ENCODE data around the gene MAP2. TPM values are rescaled to one million over a fixed set of nuclear protein-coding genes. Genes with fewer than 3 reads are reported as not detected.

MAP2 gene
- total and polyA plus RNA-seq, 2 donors (not counting 1 experiment from before 2014, with no cell fraction given) = 1.8 to 3.0 TPM

DNA sequence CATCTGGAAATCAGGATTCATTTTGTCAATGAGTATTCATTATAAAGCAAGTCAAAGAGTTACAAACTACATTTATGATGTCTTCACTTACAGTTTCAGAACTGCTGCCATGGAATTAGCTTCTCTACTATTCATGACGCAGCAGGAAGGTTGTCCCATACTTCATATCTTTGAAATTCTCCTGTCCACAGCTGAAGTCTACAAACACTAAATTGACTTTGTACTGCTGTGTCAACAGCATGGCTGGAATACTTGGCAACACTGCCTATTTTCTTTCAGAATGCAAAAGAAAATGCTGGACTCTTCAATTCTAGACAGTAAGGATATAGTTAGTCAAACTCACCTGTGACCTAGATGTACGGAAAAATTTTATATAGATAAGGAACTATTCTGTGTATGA is 303.2 kb downstream of the MAP2 start:
- DNase-seq = no peak
- no peaks in the 10 kb centered on the region for H3K4me1 ChIP-seq (ENCODE audit: control insufficient read depth in 2 of 2, insufficient read depth in 2 of 2, low read length in 2 of 2)
- TF ChIP-seq, protein P1, sequence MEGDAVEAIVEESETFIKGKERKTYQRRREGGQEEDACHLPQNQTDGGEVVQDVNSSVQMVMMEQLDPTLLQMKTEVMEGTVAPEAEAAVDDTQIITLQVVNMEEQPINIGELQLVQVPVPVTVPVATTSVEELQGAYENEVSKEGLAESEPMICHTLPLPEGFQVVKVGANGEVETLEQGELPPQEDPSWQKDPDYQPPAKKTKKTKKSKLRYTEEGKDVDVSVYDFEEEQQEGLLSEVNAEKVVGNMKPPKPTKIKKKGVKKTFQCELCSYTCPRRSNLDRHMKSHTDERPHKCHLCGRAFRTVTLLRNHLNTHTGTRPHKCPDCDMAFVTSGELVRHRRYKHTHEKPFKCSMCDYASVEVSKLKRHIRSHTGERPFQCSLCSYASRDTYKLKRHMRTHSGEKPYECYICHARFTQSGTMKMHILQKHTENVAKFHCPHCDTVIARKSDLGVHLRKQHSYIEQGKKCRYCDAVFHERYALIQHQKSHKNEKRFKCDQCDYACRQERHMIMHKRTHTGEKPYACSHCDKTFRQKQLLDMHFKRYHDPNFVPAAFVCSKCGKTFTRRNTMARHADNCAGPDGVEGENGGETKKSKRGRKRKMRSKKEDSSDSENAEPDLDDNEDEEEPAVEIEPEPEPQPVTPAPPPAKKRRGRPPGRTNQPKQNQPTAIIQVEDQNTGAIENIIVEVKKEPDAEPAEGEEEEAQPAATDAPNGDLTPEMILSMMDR (IDR thresholded peaks at IDR 0.05) = no peak
- TF ChIP-seq EZH2 (IDR thresholded peaks at IDR 0.05; ENCODE audit: borderline replicate concordance, insufficient read depth, low read depth, low read length, poor library complexity, severe bottlenecking) = no peak
- H3K4me3 ChIP-seq (ENCODE audit: control extremely low read depth in 1 of 5, extremely low read depth in 1 of 5, insufficient read depth in 1 of 5, low read depth in 2 of 5, low read length in 4 of 5) = no peak overlapping the region
- 100% methylated on average over 1 of the region's 2 CpGs for WGBS (ENCODE audit: insufficient coverage)
- intact Hi-C loops (cut with micrococcal nuclease) = no loop called here
- no peak overlapping the region for H2AFZ ChIP-seq (ENCODE audit: insufficient read depth, low read depth, low read length, poor library complexity, severe bottlenecking)
- Mint-ChIP-seq H3K9me3 (ENCODE audit: insufficient read depth) (no peaks in the 10 kb centered on the region), H3K27ac (no peak overlapping the region), H3K27me3 (no peaks in the 10 kb centered on the region), H3K4me3 (no peak overlapping the region), H3K4me1 (no peaks in the 10 kb centered on the region)
- H4K20me1 ChIP-seq (ENCODE audit: control insufficient read depth, insufficient read depth, low read length, poor library complexity, severe bottlenecking) = no peaks in the 10 kb centered on the region
- no peaks in the 10 kb centered on the region for H3K36me3 ChIP-seq (replicated peaks in 1 of 2; ENCODE audit: control extremely low read depth in 1 of 2, control insufficient read depth in 1 of 2, extremely low read depth in 1 of 2, insufficient read depth in 2 of 2, low read length in 1 of 2)
- no peak overlapping the region for H3K9ac ChIP-seq (ENCODE audit: low read length)
- ATAC-seq (ENCODE audit: low read depth) = no peak
- POLR2A ChIA-PET = no interaction called here
- CTCF ChIA-PET = no interaction called here
- no peak overlapping the region for H3K4me2 ChIP-seq (replicated peaks; ENCODE audit: low read depth, low read length, poor library complexity, severe bottlenecking)
- no peaks in the 10 kb centered on the region for H3K79me2 ChIP-seq (ENCODE audit: control insufficient read depth, insufficient read depth, low read length)
- H3K9me3 ChIP-seq (ENCODE audit: control extremely low read depth in 1 of 3, control insufficient read depth in 2 of 3, insufficient read depth in 1 of 3, low read length in 2 of 3) = no peaks in the 10 kb centered on the region
- H3K27ac ChIP-seq (ENCODE audit: low read length in 2 of 2) = no peak overlapping the region
- no peaks in the 10 kb centered on the region for H3K27me3 ChIP-seq (replicated peaks in 1 of 4; ENCODE audit: control extremely low read depth in 1 of 4, control insufficient read depth in 3 of 4, insufficient read depth in 4 of 4, low read length in 3 of 4)

DNA sequence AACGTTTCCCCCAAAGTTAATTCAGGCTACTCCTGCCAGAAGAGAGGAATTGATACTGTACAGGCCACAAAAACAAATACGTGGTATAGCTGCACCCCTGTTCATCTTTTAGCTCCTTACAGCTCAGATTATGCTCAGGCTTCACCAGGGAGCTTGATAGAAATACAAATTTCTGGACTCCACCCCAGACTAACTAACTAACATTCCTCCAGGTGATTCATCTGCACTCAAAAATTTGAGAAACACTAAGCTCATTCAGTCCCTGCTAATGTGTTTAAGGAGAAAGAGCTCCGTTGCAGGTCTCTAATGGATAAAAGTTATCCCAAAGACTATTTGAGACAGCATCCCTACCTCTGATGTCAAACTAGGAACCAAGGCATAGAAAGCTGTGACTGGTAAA is 311.0 kb downstream of the MAP2 start:
- WGBS (ENCODE audit: insufficient coverage) = 71% methylated on average over 1 of the region's 3 CpGs
- no peak overlapping the region for H3K4me3 Mint-ChIP-seq
- intact Hi-C loops (cut with micrococcal nuclease) = no loop called here

More for the DNA sequence above, 311.0 kb downstream of the MAP2 start:
- H3K4me1 Mint-ChIP-seq = no peaks in the 10 kb centered on the region
- H3K9me3 ChIP-seq (ENCODE audit: control extremely low read depth in 1 of 3, control insufficient read depth in 2 of 3, insufficient read depth in 1 of 3, low read length in 2 of 3) = no peaks in the 10 kb centered on the region
- H3K79me2 ChIP-seq (ENCODE audit: control insufficient read depth, insufficient read depth, low read length) = no peaks in the 10 kb centered on the region
- ATAC-seq (ENCODE audit: low read depth) (no peak), DNase-seq (no peak)
- no peak overlapping the region for H3K9ac ChIP-seq (ENCODE audit: low read length)
- H3K27me3 ChIP-seq (replicated peaks in 1 of 4; ENCODE audit: control extremely low read depth in 1 of 4, control insufficient read depth in 3 of 4, insufficient read depth in 4 of 4, low read length in 3 of 4) = no peaks in the 10 kb centered on the region
- no peak overlapping the region for H3K27ac ChIP-seq (ENCODE audit: low read length in 2 of 2)
- TF ChIP-seq, protein P1 (IDR thresholded peaks at IDR 0.05) = no peak
- no peak for TF ChIP-seq EZH2 (IDR thresholded peaks at IDR 0.05; ENCODE audit: borderline replicate concordance, insufficient read depth, low read depth, low read length, poor library complexity, severe bottlenecking)
- POLR2A ChIA-PET = no interaction called here
- H3K36me3 ChIP-seq (replicated peaks in 1 of 2; ENCODE audit: control extremely low read depth in 1 of 2, control insufficient read depth in 1 of 2, extremely low read depth in 1 of 2, insufficient read depth in 2 of 2, low read length in 1 of 2) = no peaks in the 10 kb centered on the region
- CTCF ChIA-PET = no interaction called here
- no peak overlapping the region for H3K4me2 ChIP-seq (replicated peaks; ENCODE audit: low read depth, low read length, poor library complexity, severe bottlenecking)
- no peaks in the 10 kb centered on the region for H3K9me3 Mint-ChIP-seq (ENCODE audit: insufficient read depth)
- H3K27ac Mint-ChIP-seq = no peak overlapping the region
- H2AFZ ChIP-seq (ENCODE audit: insufficient read depth, low read depth, low read length, poor library complexity, severe bottlenecking) = no peak overlapping the region
- H3K4me3 ChIP-seq (ENCODE audit: control extremely low read depth in 1 of 5, extremely low read depth in 1 of 5, insufficient read depth in 1 of 5, low read depth in 2 of 5, low read length in 4 of 5) = no peak overlapping the region
- no peaks in the 10 kb centered on the region for H3K4me1 ChIP-seq (ENCODE audit: control insufficient read depth in 2 of 2, insufficient read depth in 2 of 2, low read length in 2 of 2)
- no peaks in the 10 kb centered on the region for H4K20me1 ChIP-seq (ENCODE audit: control insufficient read depth, insufficient read depth, low read length, poor library complexity, severe bottlenecking)
- H3K27me3 Mint-ChIP-seq = no peaks in the 10 kb centered on the region

Measured in B cell (primary cell).